HG03469 (cell line): ENCODE measurements around the gene THTPA.
"Not testable (repeated sequence)": the region's sequence is repeated elsewhere in the genome, so short reads cannot be mapped to it uniquely, and the experiment has no call there.

Source experiments
- ATAC-seq: cut with Tn5 transposase; IDR thresholded peaks from one replicate; pipeline ENCODE4 v1.9.1; 2021; ENCODE audit warnings: mild to moderate bottlenecking, moderate library complexity, moderate number of reproducible peaks; ENCODE audit not compliant: unreplicated experiment

The THTPA gene

GRCh38 chr14:23582906-23583760, 27.1 kb downstream of the THTPA start:
- no peak for ATAC-seq

GRCh38 chr14:23583761-23584526, 27.9 kb downstream of the THTPA start:
- ATAC-seq, result not testable (repeated sequence)

GRCh38 chr14:23584527-23585203, 28.6 kb downstream of the THTPA start:
- not testable (repeated sequence) for ATAC-seq

GRCh38 chr14:23588884-23589598, 33.0 kb downstream of the THTPA start:
- ATAC-seq, result peak; percentile 67

GRCh38 chr14:23589606-23590005, 33.5 kb downstream of the THTPA start:
- ATAC-seq, result no peak

- ATAC-seq, result no peak
Measured at GRCh38 chr14:23590198-23590597, 34.1 kb downstream of the THTPA start.

GRCh38 chr14:23594191-23594590, 38.1 kb downstream of the THTPA start:
- ATAC-seq, result not testable (repeated sequence)

- ATAC-seq, result no peak
Measured at GRCh38 chr14:23600322-23600707, 44.2 kb downstream of the THTPA start.

GRCh38 chr14:23600806-23601205, 44.7 kb downstream of the THTPA start:
- ATAC-seq, result no peak

GRCh38 chr14:23601424-23601823, 45.4 kb downstream of the THTPA start:
- ATAC-seq, result no peak

GRCh38 chr14:23601845-23602180, 45.7 kb downstream of the THTPA start:
- ATAC-seq, result no peak

GRCh38 chr14:23602181-23603095, 46.4 kb downstream of the THTPA start:
- no peak for ATAC-seq

GRCh38 chr14:23603103-23603502, 47.0 kb downstream of the THTPA start:
- ATAC-seq, result no peak

GRCh38 chr14:23604148-23604547, 48.1 kb downstream of the THTPA start:
- ATAC-seq, result no peak

- no peak for ATAC-seq
Measured at GRCh38 chr14:23604675-23605170, 48.7 kb downstream of the THTPA start.

- peak; percentile 81 for ATAC-seq
Measured at GRCh38 chr14:23605931-23606585, 50.0 kb downstream of the THTPA start.

GRCh38 chr14:23608454-23608853, 52.4 kb downstream of the THTPA start:
- no peak for ATAC-seq

GRCh38 chr14:23609001-23609400, 52.9 kb downstream of the THTPA start:
- ATAC-seq, result no peak

- not testable (repeated sequence) for ATAC-seq
Measured at GRCh38 chr14:23609411-23610089, 53.5 kb downstream of the THTPA start.
